Epithelial cell of proximal tubule (primary cell): Measurements from ENCODE around the gene EPB41L1. TPM values are rescaled to one million over a fixed set of nuclear protein-coding genes. Genes with fewer than 3 reads are reported as not detected.

Experiments used
- DNase-seq: peaks from one replicate; pipeline ENCODE4 v3.0.0-alpha.2; 2011; ENCODE audit warnings: low read depth
- H3K4me3 ChIP-seq: 2 replicates; pipeline ENCODE4 v1.5.1; 2011; ENCODE audit warnings: low read depth, mild to moderate bottlenecking, low read length
- CTCF ChIP-seq: conservative IDR thresholded peaks from 2 replicates; pipeline ENCODE4 v1.5.1; 2012; ENCODE audit warnings: low read depth, mild to moderate bottlenecking, low read length
- total RNA-seq: library from RNA; depleted of rRNA; stranded (reverse); fragments of >200 nt; gene quantifications from 2 replicates; pipeline ENCODE4 v1.2.3, GENCODE V29; 2015

Gene EPB41L1
- total RNA-seq, 1 donor from 2014 or later, result 17.4 TPM

- no peak overlapping the region for H3K4me3 ChIP-seq
- no peak for DNase-seq
- TF ChIP-seq CTCF, result no peak
These were observed 119.8 kb downstream of the EPB41L1 start for GRCh38 chr20:36274181-36274841.

- DNase-seq, result no peak
- no peak for TF ChIP-seq CTCF
- no peak overlapping the region for H3K4me3 ChIP-seq
These were observed 120.5 kb downstream of the EPB41L1 start for GRCh38 chr20:36275011-36275410.

- TF ChIP-seq CTCF, result no peak
- no peak overlapping the region for H3K4me3 ChIP-seq
- DNase-seq, result no peak
These were observed 121.1 kb downstream of the EPB41L1 start for GRCh38 chr20:36275441-36276189.

- DNase-seq, result no peak
- TF ChIP-seq CTCF, result no peak
- no peak overlapping the region for H3K4me3 ChIP-seq
These were observed 123.0 kb downstream of the EPB41L1 start for GRCh38 chr20:36277546-36277945.

GRCh38 chr20:36279362-36279761 is 124.8 kb downstream of the EPB41L1 start:
- no peak for DNase-seq
- no peak for TF ChIP-seq CTCF
- no peak overlapping the region for H3K4me3 ChIP-seq

- no peak overlapping the region for H3K4me3 ChIP-seq
These were observed 125.2 kb downstream of the EPB41L1 start for GRCh38 chr20:36279776-36280175.

More at GRCh38 chr20:36279776-36280175, 125.2 kb downstream of the EPB41L1 start:
- DNase-seq, result no peak
- no peak for TF ChIP-seq CTCF
